HepG2 (cell line): ENCODE data around the gene ZNF563. TPM values are rescaled to one million over a fixed set of nuclear protein-coding genes. Genes with fewer than 3 reads are reported as not detected.

Experiments used
- ATAC-seq: fragments of 200-7000 bp; cut with Tn5 transposase; 3 replicates; pipeline ENCODE4 v1.9.1; 2020; ENCODE audit warnings: mild to moderate bottlenecking, moderate library complexity
- BruUV-seq: library from RNA; stranded (reverse); fragments of 400-500 nt; replicated peaks from 2 replicates; lab custom pipeline; 2021; lab: Mats Ljungman, UMichigan
- CTCF ChIA-PET: fragments of 300-600 bp; formaldehyde crosslinking; extraction: SDS; loops from one replicate; lab custom pipeline; 2021; ENCODE audit warnings: low total read pairs, inconsistent platforms, low intra/inter-chr PET ratio; lab: Yijun Ruan, JAX
- POLR2A ChIA-PET: fragments of 350-600 bp; sonication (Branson Sonifier 250); formaldehyde crosslinking; loops from one replicate; lab custom pipeline; 2020; ENCODE audit warnings: antibody characterized with exemption, inconsistent platforms; lab: Yijun Ruan, JAX
- DNase-seq: peaks from one replicate; pipeline ENCODE4 v3.0.0-alpha.2; 2015; ENCODE audit warnings: low spot score
- FAIRE-seq: peaks from 3 replicates; lab custom pipeline; 2011; peaks lifted over from hg19 to GRCh38; lab: Jason Lieb, UNC
- H2AFZ ChIP-seq: one replicate; pipeline ENCODE4 v1.6.1; 2011; ENCODE audit warnings: low read length, inconsistent platforms
- H3K27ac ChIP-seq: fragments of 300-600 bp; 3 replicates; pipeline ENCODE4 v1.8.0; 2011; ENCODE audit warnings: mixed run types, mild to moderate bottlenecking, mixed read lengths, low read length, inconsistent platforms; ENCODE audit not compliant: insufficient read depth; ENCODE audit errors: extremely low read length
- H3K27me3 ChIP-seq, 2 experiments: fragments of 200-600 bp in 1 of 2; 2 replicates in 1 of 2; 3 replicates in 1 of 2; pipeline versions ENCODE4 v1.6.0 to v1.8.0; 2011; ENCODE audit warnings: low read length in 2 of 2, mild to moderate bottlenecking in 2 of 2, moderate library complexity in 2 of 2, inconsistent platforms in 1 of 2; ENCODE audit not compliant: insufficient read depth in 2 of 2, control insufficient read depth in 1 of 2
- H3K36me3 ChIP-seq, 2 experiments: fragments of 200-600 bp in 1 of 2; replicated peaks in 1 of 2; 2 replicates in 1 of 2; 3 replicates in 1 of 2; pipeline versions ENCODE4 v1.5.1 to v1.8.0; 2011; ENCODE audit warnings: low read length in 2 of 2, inconsistent platforms in 1 of 2; ENCODE audit not compliant: insufficient read depth in 2 of 2, control insufficient read depth in 1 of 2
- H3K4me1 ChIP-seq: 2 replicates; pipeline ENCODE4 v1.5.1; 2012; ENCODE audit warnings: low read length, inconsistent platforms; ENCODE audit not compliant: insufficient read depth
- H3K4me2 ChIP-seq: 2 replicates; pipeline ENCODE4 v1.6.0; 2011; ENCODE audit warnings: low read depth, low read length, inconsistent platforms
- H3K4me3 ChIP-seq, 3 experiments: fragments of 200-600 bp in 1 of 3; sonication (generic), shearing (Covaris generic) in 1 of 3; replicated peaks in 1 of 3; 2 replicates each; pipeline ENCODE4 v1.5.1; 2011 to 2016; ENCODE audit warnings: low read length in 3 of 3, inconsistent platforms in 2 of 3, low read depth in 2 of 3, mild to moderate bottlenecking in 2 of 3, control low read depth in 1 of 3, mixed read lengths in 1 of 3; ENCODE audit not compliant: insufficient read depth in 1 of 3
- H3K79me2 ChIP-seq: one replicate; pipeline ENCODE4 v1.6.1; 2011; ENCODE audit warnings: low read length, inconsistent platforms; ENCODE audit not compliant: insufficient read depth
- H3K9ac ChIP-seq: 2 replicates; pipeline ENCODE4 v1.6.0; 2011; ENCODE audit warnings: mild to moderate bottlenecking, low read depth, low read length, inconsistent platforms; ENCODE audit not compliant: insufficient read depth
- H3K9me3 ChIP-seq: 2 replicates; pipeline ENCODE4 v1.5.1; 2012; ENCODE audit warnings: mild to moderate bottlenecking, low read length
- H4K20me1 ChIP-seq: 2 replicates; pipeline ENCODE4 v1.6.0; 2011; ENCODE audit warnings: inconsistent platforms, mild to moderate bottlenecking, low read length, moderate library complexity; ENCODE audit not compliant: insufficient read depth
- FOXK2 ChIP-seq: fragments of 450-650 bp; IDR thresholded peaks from 2 replicates; pipeline ENCODE4 v1.6.1; 2016
- MAFG ChIP-seq: sonication (generic); formaldehyde crosslinking; IDR thresholded peaks from 2 replicates; pipeline ENCODE4 v1.5.1; 2020; ENCODE audit warnings: mild to moderate bottlenecking, missing genetic modification reagents
- MAFK ChIP-seq, 2 experiments: IDR thresholded peaks in 1 of 2; conservative IDR thresholded peaks in 1 of 2; 2 replicates each; pipeline ENCODE4 v1.6.1; 2011; ENCODE audit warnings: improper control_type of control experiment in 2 of 2, low read length in 2 of 2
- NFE2L2 ChIP-seq: fragments of 150-350 bp; IDR thresholded peaks from 2 replicates; pipeline ENCODE4 v1.6.1; 2014; ENCODE audit warnings: low read length
- PTBP1 ChIP-seq: fragments of 200-400 bp; formaldehyde crosslinking; IDR thresholded peaks from 2 replicates; pipeline ENCODE4 v1.6.1; 2018; ENCODE audit warnings: low read length, low read depth; ENCODE audit not compliant: poor library complexity, severe bottlenecking
- RFX5 ChIP-seq: IDR thresholded peaks from 2 replicates; pipeline ENCODE4 v1.6.1; 2011; ENCODE audit warnings: low read depth, low read length, improper control_type of control experiment
- SMAD9 ChIP-seq: sonication (generic); formaldehyde crosslinking; IDR thresholded peaks from 2 replicates; pipeline ENCODE4 v1.5.1; 2020; ENCODE audit warnings: mild to moderate bottlenecking, missing genetic modification reagents
- TEAD2 ChIP-seq: sonication (generic); formaldehyde crosslinking; IDR thresholded peaks from 2 replicates; pipeline ENCODE4 v1.9.0; 2021; ENCODE audit warnings: missing genetic modification reagents
- XRCC5 ChIP-seq: fragments of 200-400 bp; formaldehyde crosslinking; optimal IDR thresholded peaks from 2 replicates; pipeline ENCODE3; 2017; ENCODE audit warnings: mild to moderate bottlenecking, low read length
- YEATS2 ChIP-seq: sonication (generic); formaldehyde crosslinking; IDR thresholded peaks from 2 replicates; pipeline ENCODE4 v1.4.0; 2020; ENCODE audit warnings: missing genetic modification reagents, borderline replicate concordance
- ZC3H4 ChIP-seq: sonication (generic); formaldehyde crosslinking; IDR thresholded peaks from 2 replicates; pipeline ENCODE4 v1.4.0; 2020; ENCODE audit warnings: missing genetic modification reagents, borderline replicate concordance
- ZFX ChIP-seq: sonication (generic); formaldehyde crosslinking; IDR thresholded peaks from 2 replicates; pipeline ENCODE4 v1.4.0; 2020; ENCODE audit warnings: mild to moderate bottlenecking, low read depth, missing genetic modification reagents, moderate library complexity
- ZNF441 ChIP-seq: sonication (generic); formaldehyde crosslinking; IDR thresholded peaks from 2 replicates; pipeline ENCODE4 v1.7.0; 2021; ENCODE audit warnings: missing genetic modification reagents, borderline replicate concordance
- ZNF530 ChIP-seq: sonication (generic); formaldehyde crosslinking; IDR thresholded peaks from 2 replicates; pipeline ENCODE4 v1.5.0; 2020; ENCODE audit warnings: low read depth, mild to moderate bottlenecking, missing genetic modification reagents
- ZNF784 ChIP-seq: sonication (generic); formaldehyde crosslinking; IDR thresholded peaks from 2 replicates; pipeline ENCODE4 v1.5.1; 2020; ENCODE audit warnings: missing genetic modification reagents, mild to moderate bottlenecking, borderline replicate concordance
- ZSCAN9 ChIP-seq: IDR thresholded peaks from 2 replicates; pipeline ENCODE4 v1.6.1; 2016; ENCODE audit warnings: borderline replicate concordance
- WGBS: methylation state at CpG from one replicate; pipeline ENCODE4 v1.1.6; 2017; ENCODE audit warnings: low lambda C conversion rate; 5-methylcytosine and 5-hydroxymethylcytosine counted together
- in situ Hi-C: cut with HindIII; loops from 2 replicates; pipeline ENCODE4 v1.10.0; 2017; ENCODE audit warnings: low pct_unique_long_range_greater_than_20kb; ENCODE audit not compliant: extremely low pct_ligation_motif_present
- intact Hi-C: fragments of 100-400 bp; cut with micrococcal nuclease; formaldehyde crosslinking; loops from one replicate; pipeline ENCODE4 v1.10.0; 2022; ENCODE audit not compliant: unreplicated experiment
- polyA plus RNA-seq, 8 experiments: library from polyadenylated mRNA; depleted of rRNA in 3 of 8; stranded (reverse) in 7 of 8; unstranded in 1 of 8; fragments of >200 nt; fragmentation: Illumina TruSeq in 4 of 8; extraction: Trizol in 4 of 8; gene quantifications; 2 replicates each; pipeline versions ENCODE4 v1.2.1 to v1.2.3, GENCODE V29; 2011 to 2016; ENCODE audit warnings: low read depth in 4 of 8, missing spikeins in 1 of 8, mixed read lengths in 1 of 8; ENCODE audit not compliant: insufficient read depth in 1 of 8
- total RNA-seq, 5 experiments: library from RNA; depleted of rRNA; stranded (reverse); fragments of >200 nt; fragmentation: Illumina TruSeq; extraction: Trizol; gene quantifications; 2 replicates each; pipeline ENCODE4 v1.2.3, GENCODE V29; 2016; ENCODE audit warnings: low read depth in 1 of 5

ZNF563 gene
- total and polyA plus RNA-seq, 2 of the 13 experiments (the other 11 are each of a cell fraction or from before 2014, with no cell fraction given), result 7.5 to 19.5 TPM

GRCh38 chr19:12380444-12380737 lies 47.0 kb upstream of the ZNF563 start:
- no peak for FAIRE-seq
- H3K9me3 ChIP-seq, result 0 out of 2 replicates have a peak, but pooled peaks cover 6% of the 10 kb centered on the region
- no peak overlapping the region for H3K27ac ChIP-seq
- no peak overlapping the region for H3K4me2 ChIP-seq
- TF ChIP-seq ZNF530 (CRISPR knock-in tag), result no peak
- no peak for TF ChIP-seq ZSCAN9
- no peak for TF ChIP-seq RFX5
- no peak for TF ChIP-seq SMAD9 (CRISPR knock-in tag)
- TF ChIP-seq ZNF784 (CRISPR knock-in tag), result no peak
- no peak for TF ChIP-seq PTBP1
- TF ChIP-seq ZFX (CRISPR knock-in tag), result no peak
- no peak for TF ChIP-seq MAFK (conservative IDR thresholded peaks at IDR 0.05 in 1 of 2, IDR thresholded peaks at IDR 0.05 in 1 of 2; ENCODE audit: low read length in 2 of 2)
- TF ChIP-seq FOXK2, result no peak
- no peak for TF ChIP-seq ZNF441 (CRISPR knock-in tag)
- TF ChIP-seq NFE2L2, result no peak
- TF ChIP-seq YEATS2 (CRISPR knock-in tag), result no peak
- no peak for TF ChIP-seq MAFG (CRISPR knock-in tag)
- no peak for TF ChIP-seq XRCC5
- TF ChIP-seq ZC3H4 (CRISPR knock-in tag), result no peak
- TF ChIP-seq TEAD2 (CRISPR knock-in tag), result no peak
- no peak for ATAC-seq
- no peaks in the 10 kb centered on the region for H3K79me2 ChIP-seq
- H4K20me1 ChIP-seq, result no peaks in the 10 kb centered on the region
- H2AFZ ChIP-seq, result no peak overlapping the region
- in situ Hi-C loops, result no loop called here
- peaks cover 18% of the 10 kb centered on the region for H3K4me1 ChIP-seq
- H3K4me3 ChIP-seq, result no peak overlapping the region
- intact Hi-C loops, result no loop called here
- POLR2A ChIA-PET, result no interaction called here
- H3K9ac ChIP-seq, result no peak overlapping the region
- CTCF ChIA-PET, result no interaction called here
- 68% methylated on average over 2 of the region's 2 CpGs for WGBS
- no peak for DNase-seq
- no peaks in the 10 kb centered on the region for H3K27me3 ChIP-seq
- BruUV-seq, result no TSS peak
- peaks cover 0 to 4% of the 10 kb centered on the region in 2 experiments; a peak in 1 of 5 replicates for H3K36me3 ChIP-seq
